Placental pericyte (primary cell): Measurements from ENCODE around the gene N4BP2. TPM values are rescaled to one million over a fixed set of nuclear protein-coding genes. Genes with fewer than 3 reads are reported as not detected.

Experiments
- small RNA-seq: library from RNA; depleted of rRNA; stranded (forward); fragments of <200 nt; gene quantifications from one replicate; pipeline ENCODE3, GENCODE V24; 2012; ENCODE audit warnings: low replicate concordance
- total RNA-seq: library from RNA; depleted of rRNA; stranded (reverse); fragments of >200 nt; gene quantifications from 2 replicates; pipeline ENCODE4 v1.2.3, GENCODE V29; 2012

N4BP2 gene
- total RNA-seq = 8.6 and 14.2 TPM in 2 replicates

DNA sequence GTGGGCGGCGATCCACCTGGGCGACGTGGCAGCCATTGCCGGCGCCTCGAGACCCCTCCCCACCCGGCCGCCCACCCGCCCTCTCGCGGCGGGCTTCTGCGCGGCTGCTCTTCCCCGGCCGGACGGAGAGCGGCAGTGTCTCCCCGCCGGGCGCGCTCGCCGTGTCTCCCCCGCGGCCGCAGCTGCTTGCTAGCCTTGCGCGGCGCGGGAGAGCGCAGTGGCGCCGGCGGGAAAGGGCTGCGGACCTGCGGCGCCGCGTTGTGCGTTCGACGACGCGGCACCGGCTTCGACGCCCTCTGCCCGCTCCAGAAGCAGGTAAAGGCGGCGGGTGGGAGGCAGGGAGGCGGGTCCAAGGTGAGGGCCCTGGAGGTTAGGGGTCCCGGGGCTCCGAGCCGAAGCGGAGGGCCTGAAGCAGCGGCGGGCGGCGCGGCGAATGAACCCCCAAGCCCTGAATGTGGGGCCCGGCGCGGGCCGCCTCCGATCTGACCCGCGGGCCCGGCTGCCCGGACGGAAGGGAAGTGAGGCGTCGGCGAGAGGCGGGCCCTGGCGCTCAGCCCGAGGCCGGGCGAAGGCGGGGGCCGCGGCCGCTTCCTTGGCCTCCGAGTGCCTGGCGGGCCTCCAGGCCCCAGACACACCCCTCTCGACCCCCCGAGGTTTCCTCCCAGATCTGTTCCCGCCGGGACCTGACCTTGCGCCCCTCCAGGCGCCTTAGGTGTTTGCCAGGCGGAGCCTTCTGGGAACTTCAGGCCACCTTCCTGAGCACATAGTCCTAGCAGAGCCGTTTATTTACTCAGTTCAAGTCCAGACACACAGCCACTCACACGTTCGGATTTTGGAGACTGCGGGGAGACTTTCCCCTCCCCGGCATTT lies at the start of gene N4BP2:
Gene N4BP2 (plus strand): TSS at position 135 of the 870 bp plus-strand sequence. CDS start 40,491 bp downstream, outside the sequence.

DNA sequence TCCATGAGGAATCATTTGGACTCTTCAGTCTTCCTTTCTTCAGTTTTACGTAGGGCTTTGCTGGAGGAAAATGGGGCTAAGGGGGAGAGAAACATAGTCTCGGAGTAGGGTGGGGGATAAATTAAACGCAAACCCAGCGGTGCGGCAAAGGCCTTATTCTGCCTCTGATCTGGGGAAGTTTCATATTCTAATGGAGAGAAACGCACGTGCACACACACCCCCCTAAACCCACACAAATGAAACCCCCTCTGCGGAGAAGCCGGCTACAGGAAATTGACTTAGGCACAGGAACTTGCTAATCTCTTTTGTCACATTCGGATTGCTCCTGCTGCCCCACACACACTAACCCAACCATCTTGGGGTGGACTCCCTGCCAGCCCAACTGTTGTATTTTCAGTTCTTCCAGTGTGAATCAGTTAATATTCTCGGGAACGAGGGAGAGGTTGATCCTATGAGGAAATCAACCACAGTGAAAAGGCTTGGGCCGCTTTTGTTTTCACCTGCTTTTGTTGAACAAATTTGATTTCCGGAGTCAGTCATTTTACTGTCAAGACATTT lies 140.2 kb downstream of the N4BP2 start, which contains the start of gene RHOH:
Gene RHOH (plus strand): TSS at position 308 of the 558 bp plus-strand sequence. CDS start 46,356 bp downstream, outside the sequence.

Small RNA genes lying within 50 kb of the gene (small RNA-seq; reads per million reads assigned to genes)
- gene AC095057.1 (not detected), gene RF00432 (not detected), gene RNU6-1112P (not detected)

Other genes with a start within 250 kb of the N4BP2 start
- 58.0 and 79.9 TPM in 2 replicates for gene PDS5A, start 78.9 kb upstream of the N4BP2 start, total RNA-seq
- gene RHOH, start 140.2 kb downstream of the N4BP2 start, total RNA-seq = 0.44 TPM in 1 of 2 replicates, not detected in the other